HepG2 (cell line): ENCODE results near the gene KLHL13. TPM values are rescaled to one million over a fixed set of nuclear protein-coding genes. Genes with fewer than 3 reads are reported as not detected.

ENCODE experiments used
- ATAC-seq: fragments of 200-7000 bp; cut with Tn5 transposase; 3 replicates; pipeline ENCODE4 v1.9.1; 2020; ENCODE audit warnings: mild to moderate bottlenecking, moderate library complexity
- BruUV-seq: library from RNA; stranded (reverse); fragments of 400-500 nt; replicated peaks from 2 replicates; lab custom pipeline; 2021; lab: Mats Ljungman, UMichigan
- CTCF ChIA-PET: fragments of 300-600 bp; formaldehyde crosslinking; extraction: SDS; loops from one replicate; lab custom pipeline; 2021; ENCODE audit warnings: low total read pairs, inconsistent platforms, low intra/inter-chr PET ratio; lab: Yijun Ruan, JAX
- POLR2A ChIA-PET: fragments of 350-600 bp; sonication (Branson Sonifier 250); formaldehyde crosslinking; loops from one replicate; lab custom pipeline; 2020; ENCODE audit warnings: antibody characterized with exemption, inconsistent platforms; lab: Yijun Ruan, JAX
- DNase-seq: peaks from one replicate; pipeline ENCODE4 v3.0.0-alpha.2; 2015; ENCODE audit warnings: low spot score
- FAIRE-seq: peaks from 3 replicates; lab custom pipeline; 2011; peaks lifted over from hg19 to GRCh38; lab: Jason Lieb, UNC
- H2AFZ ChIP-seq: one replicate; pipeline ENCODE4 v1.6.1; 2011; ENCODE audit warnings: low read length, inconsistent platforms
- H3K27ac ChIP-seq: fragments of 300-600 bp; 3 replicates; pipeline ENCODE4 v1.8.0; 2011; ENCODE audit warnings: mixed run types, mild to moderate bottlenecking, mixed read lengths, low read length, inconsistent platforms; ENCODE audit not compliant: insufficient read depth; ENCODE audit errors: extremely low read length
- H3K27me3 ChIP-seq, 2 experiments: fragments of 200-600 bp in 1 of 2; 2 replicates in 1 of 2; 3 replicates in 1 of 2; pipeline versions ENCODE4 v1.6.0 to v1.8.0; 2011; ENCODE audit warnings: low read length in 2 of 2, mild to moderate bottlenecking in 2 of 2, moderate library complexity in 2 of 2, inconsistent platforms in 1 of 2; ENCODE audit not compliant: insufficient read depth in 2 of 2, control insufficient read depth in 1 of 2
- H3K36me3 ChIP-seq, 2 experiments: fragments of 200-600 bp in 1 of 2; replicated peaks in 1 of 2; 2 replicates in 1 of 2; 3 replicates in 1 of 2; pipeline versions ENCODE4 v1.5.1 to v1.8.0; 2011; ENCODE audit warnings: low read length in 2 of 2, inconsistent platforms in 1 of 2; ENCODE audit not compliant: insufficient read depth in 2 of 2, control insufficient read depth in 1 of 2
- H3K4me1 ChIP-seq: 2 replicates; pipeline ENCODE4 v1.5.1; 2012; ENCODE audit warnings: low read length, inconsistent platforms; ENCODE audit not compliant: insufficient read depth
- H3K4me2 ChIP-seq: 2 replicates; pipeline ENCODE4 v1.6.0; 2011; ENCODE audit warnings: low read depth, low read length, inconsistent platforms
- H3K4me3 ChIP-seq, 3 experiments: fragments of 200-600 bp in 1 of 3; sonication (generic), shearing (Covaris generic) in 1 of 3; replicated peaks in 1 of 3; 2 replicates each; pipeline ENCODE4 v1.5.1; 2011 to 2016; ENCODE audit warnings: low read length in 3 of 3, inconsistent platforms in 2 of 3, low read depth in 2 of 3, mild to moderate bottlenecking in 2 of 3, control low read depth in 1 of 3, mixed read lengths in 1 of 3; ENCODE audit not compliant: insufficient read depth in 1 of 3
- H3K79me2 ChIP-seq: one replicate; pipeline ENCODE4 v1.6.1; 2011; ENCODE audit warnings: low read length, inconsistent platforms; ENCODE audit not compliant: insufficient read depth
- H3K9ac ChIP-seq: 2 replicates; pipeline ENCODE4 v1.6.0; 2011; ENCODE audit warnings: mild to moderate bottlenecking, low read depth, low read length, inconsistent platforms; ENCODE audit not compliant: insufficient read depth
- H3K9me3 ChIP-seq: 2 replicates; pipeline ENCODE4 v1.5.1; 2012; ENCODE audit warnings: mild to moderate bottlenecking, low read length
- H4K20me1 ChIP-seq: 2 replicates; pipeline ENCODE4 v1.6.0; 2011; ENCODE audit warnings: inconsistent platforms, mild to moderate bottlenecking, low read length, moderate library complexity; ENCODE audit not compliant: insufficient read depth
- AKAP8 ChIP-seq: sonication (generic); formaldehyde crosslinking; IDR thresholded peaks from 2 replicates; pipeline ENCODE4 v1.5.1; 2020; ENCODE audit warnings: mild to moderate bottlenecking, missing genetic modification reagents
- EEA1 ChIP-seq: sonication (generic); formaldehyde crosslinking; IDR thresholded peaks from 2 replicates; pipeline ENCODE4 v1.5.1; 2020; ENCODE audit warnings: mild to moderate bottlenecking, missing genetic modification reagents, borderline replicate concordance
- EED ChIP-seq: sonication (generic); formaldehyde crosslinking; IDR thresholded peaks from 2 replicates; pipeline ENCODE4 v1.5.0; 2020; ENCODE audit warnings: mild to moderate bottlenecking, missing genetic modification reagents
- RARA ChIP-seq: IDR thresholded peaks from 2 replicates; pipeline ENCODE4 v1.6.1; 2016; ENCODE audit warnings: missing genetic modification reagents, missing compliant biosample characterization
- ZBTB7B ChIP-seq: sonication (generic); formaldehyde crosslinking; IDR thresholded peaks from 2 replicates; pipeline ENCODE4 v1.4.0; 2020; ENCODE audit warnings: missing genetic modification reagents
- ZBTB8A ChIP-seq: sonication (generic); formaldehyde crosslinking; IDR thresholded peaks from 2 replicates; pipeline ENCODE4 v1.4.0; 2020; ENCODE audit warnings: mild to moderate bottlenecking, low read depth, missing genetic modification reagents, borderline replicate concordance
- WGBS: methylation state at CpG from one replicate; pipeline ENCODE4 v1.1.6; 2017; ENCODE audit warnings: low lambda C conversion rate; 5-methylcytosine and 5-hydroxymethylcytosine counted together
- in situ Hi-C: cut with HindIII; loops from 2 replicates; pipeline ENCODE4 v1.10.0; 2017; ENCODE audit warnings: low pct_unique_long_range_greater_than_20kb; ENCODE audit not compliant: extremely low pct_ligation_motif_present
- intact Hi-C: fragments of 100-400 bp; cut with micrococcal nuclease; formaldehyde crosslinking; loops from one replicate; pipeline ENCODE4 v1.10.0; 2022; ENCODE audit not compliant: unreplicated experiment
- polyA plus RNA-seq, 8 experiments: library from polyadenylated mRNA; depleted of rRNA in 3 of 8; stranded (reverse) in 7 of 8; unstranded in 1 of 8; fragments of >200 nt; fragmentation: Illumina TruSeq in 4 of 8; extraction: Trizol in 4 of 8; gene quantifications; 2 replicates each; pipeline versions ENCODE4 v1.2.1 to v1.2.3, GENCODE V29; 2011 to 2016; ENCODE audit warnings: low read depth in 4 of 8, missing spikeins in 1 of 8, mixed read lengths in 1 of 8; ENCODE audit not compliant: insufficient read depth in 1 of 8
- total RNA-seq, 5 experiments: library from RNA; depleted of rRNA; stranded (reverse); fragments of >200 nt; fragmentation: Illumina TruSeq; extraction: Trizol; gene quantifications; 2 replicates each; pipeline ENCODE4 v1.2.3, GENCODE V29; 2016; ENCODE audit warnings: low read depth in 1 of 5
- TF ChIP-seq, protein P1 (sequence below): sonication (generic); formaldehyde crosslinking; IDR thresholded peaks from 2 replicates; pipeline ENCODE4 v1.4.0; 2020; ENCODE audit warnings: missing genetic modification reagents
- TF ChIP-seq, protein P2 (sequence below): sonication (generic); formaldehyde crosslinking; IDR thresholded peaks from 2 replicates; pipeline ENCODE4 v1.5.0; 2020; ENCODE audit warnings: missing genetic modification reagents
- TF ChIP-seq, protein P3 (sequence below): IDR thresholded peaks from 2 replicates; pipeline ENCODE4 v1.6.1; 2012; ENCODE audit warnings: low read depth, low read length, improper control_type of control experiment
- TF ChIP-seq, protein P4 (sequence below): IDR thresholded peaks from 2 replicates; pipeline ENCODE4 v1.6.1; 2016; ENCODE audit warnings: missing compliant biosample characterization, missing genetic modification reagents, borderline replicate concordance

Gene KLHL13
- total and polyA plus RNA-seq, 2 of the 13 experiments (the other 11 are each of a cell fraction or from before 2014, with no cell fraction given), result 0.28 to 1.6 TPM

DNA sequence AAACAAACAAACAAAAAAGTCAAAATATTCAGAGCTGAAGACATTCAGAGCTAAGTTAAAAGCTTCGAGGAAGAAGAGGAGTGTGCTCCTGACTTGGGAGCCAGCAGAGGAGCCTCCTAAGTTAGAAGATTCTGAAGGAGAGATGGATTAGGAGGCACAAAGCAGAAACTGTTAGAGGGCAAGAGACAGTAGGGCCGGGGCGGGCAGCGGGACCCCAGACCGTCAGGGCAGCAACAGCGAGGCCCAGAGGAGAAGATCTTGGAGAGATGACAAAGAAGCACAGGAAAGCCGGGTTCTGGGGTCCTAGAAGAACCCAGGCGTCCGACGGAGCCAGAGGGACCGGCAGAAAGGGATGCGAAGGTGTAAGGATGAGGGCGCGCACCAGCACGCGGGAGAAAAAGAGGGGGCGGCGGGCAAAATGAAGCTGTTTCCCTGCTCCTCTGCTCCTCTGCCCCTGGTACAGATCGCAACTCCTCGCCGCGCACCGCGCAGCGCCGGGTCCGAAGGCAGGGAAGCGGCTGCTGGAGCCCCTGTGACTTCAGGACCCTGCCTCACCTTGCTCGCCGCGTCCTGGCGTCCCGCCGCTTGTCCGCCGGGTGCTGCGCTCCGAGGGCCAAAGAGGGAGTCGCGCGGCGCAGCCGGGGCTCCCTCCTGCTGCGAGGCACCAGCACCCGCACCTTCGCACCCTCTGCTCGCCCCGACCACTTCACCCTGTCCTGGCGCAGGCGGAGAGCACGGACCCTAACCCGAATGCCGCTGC is 477 bp downstream of the KLHL13 start:
- POLR2A ChIA-PET, result no interaction called here
- no peaks in the 10 kb centered on the region for H3K79me2 ChIP-seq
- no peak overlapping the region for H3K9ac ChIP-seq
- peak overlapping the region; percentile 62 for H3K4me2 ChIP-seq
- no peaks in the 10 kb centered on the region for H4K20me1 ChIP-seq
- FAIRE-seq, result no peak
- H2AFZ ChIP-seq, result no peak overlapping the region
- in situ Hi-C loops (no loop called here), intact Hi-C loops (no loop called here)
- no TSS peak for BruUV-seq
- no peak for DNase-seq
- 4% methylated on average over 7 of the region's 53 CpGs for WGBS
- H3K4me1 ChIP-seq, result no peaks in the 10 kb centered on the region
- peak; percentile 86 for ATAC-seq
- no peaks in the 10 kb centered on the region for H3K36me3 ChIP-seq
- no peaks in the 10 kb centered on the region for H3K9me3 ChIP-seq
- no peak overlapping the region for H3K27ac ChIP-seq
- TF ChIP-seq, protein P1, sequence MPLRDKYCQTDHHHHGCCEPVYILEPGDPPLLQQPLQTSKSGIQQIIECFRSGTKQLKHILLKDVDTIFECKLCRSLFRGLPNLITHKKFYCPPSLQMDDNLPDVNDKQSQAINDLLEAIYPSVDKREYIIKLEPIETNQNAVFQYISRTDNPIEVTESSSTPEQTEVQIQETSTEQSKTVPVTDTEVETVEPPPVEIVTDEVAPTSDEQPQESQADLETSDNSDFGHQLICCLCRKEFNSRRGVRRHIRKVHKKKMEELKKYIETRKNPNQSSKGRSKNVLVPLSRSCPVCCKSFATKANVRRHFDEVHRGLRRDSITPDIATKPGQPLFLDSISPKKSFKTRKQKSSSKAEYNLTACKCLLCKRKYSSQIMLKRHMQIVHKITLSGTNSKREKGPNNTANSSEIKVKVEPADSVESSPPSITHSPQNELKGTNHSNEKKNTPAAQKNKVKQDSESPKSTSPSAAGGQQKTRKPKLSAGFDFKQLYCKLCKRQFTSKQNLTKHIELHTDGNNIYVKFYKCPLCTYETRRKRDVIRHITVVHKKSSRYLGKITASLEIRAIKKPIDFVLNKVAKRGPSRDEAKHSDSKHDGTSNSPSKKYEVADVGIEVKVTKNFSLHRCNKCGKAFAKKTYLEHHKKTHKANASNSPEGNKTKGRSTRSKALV (CRISPR knock-in tag), result peak; percentile 56
- TF ChIP-seq, protein P2, sequence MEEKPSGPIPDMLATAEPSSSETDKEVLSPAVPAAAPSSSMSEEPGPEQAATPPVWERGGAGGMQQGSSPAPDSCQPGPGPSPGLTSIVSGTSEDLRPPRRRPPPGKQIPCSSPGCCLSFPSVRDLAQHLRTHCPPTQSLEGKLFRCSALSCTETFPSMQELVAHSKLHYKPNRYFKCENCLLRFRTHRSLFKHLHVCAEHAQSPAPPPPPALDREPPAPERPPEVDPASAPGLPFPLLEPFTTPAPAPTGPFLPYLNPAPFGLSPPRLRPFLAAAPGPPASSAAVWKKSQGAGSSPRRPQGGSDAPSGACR, result no peak
- peaks cover 3 to 10% of the 10 kb centered on the region in 2 experiments; a peak in 3 of 5 replicates for H3K27me3 ChIP-seq
- CTCF ChIA-PET, result no interaction called here
- peak overlapping the region in 2 of 3 experiments; percentile 45 to 52; a peak in 4 of 6 replicates for H3K4me3 ChIP-seq

DNA sequence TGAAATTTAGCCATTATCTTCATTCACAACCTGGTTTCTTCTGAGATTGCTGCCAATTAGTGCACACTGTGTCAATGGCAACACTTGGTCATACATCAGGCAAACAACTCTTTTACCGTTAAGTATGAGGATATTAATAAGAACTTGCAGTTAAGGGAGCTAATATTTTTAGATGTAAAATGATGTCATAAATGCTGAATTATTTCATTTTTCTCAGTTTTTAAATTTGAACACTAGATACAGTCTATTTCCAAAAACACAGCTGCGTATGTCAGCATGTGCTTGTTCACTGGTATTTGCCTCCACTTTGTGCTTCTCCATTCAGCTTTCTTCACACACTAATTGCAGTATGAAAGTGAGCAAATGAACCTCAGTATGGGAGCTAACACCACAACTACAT is 1.6 kb downstream of the KLHL13 start:
- no peak overlapping the region for H3K4me3 ChIP-seq
- no peak overlapping the region for H3K9ac ChIP-seq
- no peaks in the 10 kb centered on the region for H3K4me1 ChIP-seq
- no TSS peak for BruUV-seq
- no peaks in the 10 kb centered on the region for H3K9me3 ChIP-seq
- no peaks in the 10 kb centered on the region for H3K36me3 ChIP-seq
- POLR2A ChIA-PET, result no interaction called here
- no peak overlapping the region for H3K27ac ChIP-seq
- H2AFZ ChIP-seq, result no peak overlapping the region
- no peak for FAIRE-seq
- in situ Hi-C loops (no loop called here), intact Hi-C loops (no loop called here)
- CTCF ChIA-PET, result no interaction called here
- H4K20me1 ChIP-seq, result no peaks in the 10 kb centered on the region
- no peaks in the 10 kb centered on the region for H3K79me2 ChIP-seq
- no peak overlapping the region for H3K4me2 ChIP-seq
- WGBS, result 3% methylated on average over 2 of the region's 2 CpGs
- DNase-seq, result no peak
- no peak for ATAC-seq
- H3K27me3 ChIP-seq, result peaks cover 3 to 10% of the 10 kb centered on the region in 2 experiments; a peak in 3 of 5 replicates
- no peak for TF ChIP-seq AKAP8
- TF ChIP-seq ZBTB7B (CRISPR knock-in tag), result no peak
- no peak for TF ChIP-seq EEA1 (CRISPR knock-in tag)
- TF ChIP-seq RARA (CRISPR knock-in tag), result no peak
- TF ChIP-seq, protein P2, result no peak
- no peak for TF ChIP-seq EED (CRISPR knock-in tag)
- no peak for TF ChIP-seq ZBTB8A (CRISPR knock-in tag)
- TF ChIP-seq, protein P3, sequence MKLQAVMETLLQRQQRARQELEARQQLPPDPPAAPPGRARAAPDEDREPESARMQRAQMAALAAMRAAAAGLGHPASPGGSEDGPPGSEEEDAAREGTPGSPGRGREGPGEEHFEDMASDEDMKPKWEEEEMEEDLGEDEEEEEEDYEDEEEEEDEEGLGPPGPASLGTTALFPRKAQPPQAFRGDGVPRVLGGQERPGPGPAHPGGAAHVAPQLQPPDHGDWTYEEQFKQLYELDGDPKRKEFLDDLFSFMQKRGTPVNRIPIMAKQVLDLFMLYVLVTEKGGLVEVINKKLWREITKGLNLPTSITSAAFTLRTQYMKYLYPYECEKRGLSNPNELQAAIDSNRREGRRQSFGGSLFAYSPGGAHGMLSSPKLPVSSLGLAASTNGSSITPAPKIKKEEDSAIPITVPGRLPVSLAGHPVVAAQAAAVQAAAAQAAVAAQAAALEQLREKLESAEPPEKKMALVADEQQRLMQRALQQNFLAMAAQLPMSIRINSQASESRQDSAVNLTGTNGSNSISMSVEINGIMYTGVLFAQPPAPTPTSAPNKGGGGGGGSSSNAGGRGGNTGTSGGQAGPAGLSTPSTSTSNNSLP, result no peak
- TF ChIP-seq, protein P4, sequence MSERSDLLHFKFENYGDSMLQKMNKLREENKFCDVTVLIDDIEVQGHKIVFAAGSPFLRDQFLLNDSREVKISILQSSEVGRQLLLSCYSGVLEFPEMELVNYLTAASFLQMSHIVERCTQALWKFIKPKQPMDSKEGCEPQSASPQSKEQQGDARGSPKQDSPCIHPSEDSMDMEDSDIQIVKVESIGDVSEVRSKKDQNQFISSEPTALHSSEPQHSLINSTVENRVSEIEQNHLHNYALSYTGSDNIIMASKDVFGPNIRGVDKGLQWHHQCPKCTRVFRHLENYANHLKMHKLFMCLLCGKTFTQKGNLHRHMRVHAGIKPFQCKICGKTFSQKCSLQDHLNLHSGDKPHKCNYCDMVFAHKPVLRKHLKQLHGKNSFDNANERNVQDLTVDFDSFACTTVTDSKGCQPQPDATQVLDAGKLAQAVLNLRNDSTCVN (CRISPR knock-in tag), result no peak
